NCI-H1436 (cell line): ENCODE measurements around the gene BMP7.
"Not testable (repeated sequence)": the region's sequence is repeated elsewhere in the genome, so short reads cannot be mapped to it uniquely, and the experiment has no call there.

ENCODE experiments used
- DNase-seq: peaks from one replicate; lab custom pipeline; 2025; lab: John Stamatoyannopoulos, UW

The BMP7 gene

GRCh38 chr20:57166568-57167291 is 99.7 kb downstream of the BMP7 start:
- DNase-seq, result no peak

GRCh38 chr20:57165427-57166004 is 100.9 kb downstream of the BMP7 start:
- no peak for DNase-seq

GRCh38 chr20:57164872-57165271 is 101.6 kb downstream of the BMP7 start:
- no peak for DNase-seq

GRCh38 chr20:57163041-57163440 is 103.4 kb downstream of the BMP7 start:
- DNase-seq, result no peak

- DNase-seq, result no peak
Measured at GRCh38 chr20:57162362-57162652, 104.1 kb downstream of the BMP7 start.

GRCh38 chr20:57161478-57162361 is 104.7 kb downstream of the BMP7 start:
- no peak for DNase-seq

GRCh38 chr20:57160985-57161384 is 105.5 kb downstream of the BMP7 start:
- DNase-seq, result no peak

- DNase-seq, result no peak
Measured at GRCh38 chr20:57159945-57160610, 106.4 kb downstream of the BMP7 start.

GRCh38 chr20:57159193-57159851 is 107.1 kb downstream of the BMP7 start:
- no peak for DNase-seq

GRCh38 chr20:57158474-57158873 is 108.0 kb downstream of the BMP7 start:
- no peak for DNase-seq

GRCh38 chr20:57157787-57158186 is 108.7 kb downstream of the BMP7 start:
- DNase-seq, result not testable (repeated sequence)

- DNase-seq, result no peak
Measured at GRCh38 chr20:57157106-57157691, 109.2 kb downstream of the BMP7 start.

- DNase-seq, result no peak
Measured at GRCh38 chr20:57156011-57156729, 110.3 kb downstream of the BMP7 start.

GRCh38 chr20:57155415-57155814 is 111.0 kb downstream of the BMP7 start:
- DNase-seq, result no peak

GRCh38 chr20:57153238-57153905 is 113.1 kb downstream of the BMP7 start:
- DNase-seq, result no peak

GRCh38 chr20:57152557-57152956 is 113.9 kb downstream of the BMP7 start:
- no peak for DNase-seq

- no peak for DNase-seq
Measured at GRCh38 chr20:57150559-57150958, 115.9 kb downstream of the BMP7 start.

GRCh38 chr20:57148263-57148662 is 118.2 kb downstream of the BMP7 start:
- no peak for DNase-seq

GRCh38 chr20:57147185-57147584 is 119.3 kb downstream of the BMP7 start:
- no peak for DNase-seq

GRCh38 chr20:57146155-57146554 is 120.3 kb downstream of the BMP7 start:
- no peak for DNase-seq
